Thyroid gland (tissue), 4 donors: ENCODE data around the gene GLCCI1. TPM values are rescaled to one million over a fixed set of nuclear protein-coding genes. Genes with fewer than 3 reads are reported as not detected.
"Not testable (repeated sequence)": the region's sequence is repeated elsewhere in the genome, so short reads cannot be mapped to it uniquely, and the experiment has no call there.

Experiments used
- DNase-seq, 2 donors: peaks; one replicate each; pipeline ENCODE4 v3.0.0-alpha.2; 2019
- H3K27ac ChIP-seq, 3 donors: fragments of 200-600 bp; sonication (generic); 1 replicate in 2 of 3; 2 replicates in 1 of 3; pipeline ENCODE4 v1.5.1; 2016 to 2019; ENCODE audit warnings: mild to moderate bottlenecking in 1 of 3, moderate library complexity in 1 of 3
- H3K27me3 ChIP-seq: fragments of 200-600 bp; sonication (generic); one replicate; pipeline ENCODE4 v1.5.1; 2019
- H3K36me3 ChIP-seq, 2 donors: fragments of 200-600 bp; sonication (generic); one replicate each; pipeline ENCODE4 v1.5.1; 2016 to 2019
- H3K4me1 ChIP-seq, 2 donors: fragments of 200-600 bp; sonication (generic); one replicate each; pipeline ENCODE4 v1.5.1; 2017 to 2019
- H3K4me3 ChIP-seq, 3 donors: fragments of 200-600 bp; sonication (generic); replicated peaks in 1 of 3; 1 replicate in 2 of 3; 2 replicates in 1 of 3; pipeline ENCODE4 v1.5.1; 2016; ENCODE audit warnings: mild to moderate bottlenecking in 1 of 3
- H3K9me3 ChIP-seq: fragments of 200-600 bp; sonication (generic); one replicate; pipeline ENCODE4 v1.5.1; 2017
- POLR2A ChIP-seq, 2 donors: fragments of 450-650 bp; IDR thresholded peaks; one replicate each; pipeline ENCODE4 v1.6.1; 2017; ENCODE audit warnings: antibody characterized with exemption in 2 of 2, mild to moderate bottlenecking in 2 of 2, moderate library complexity in 1 of 2
- WGBS, 2 donors: methylation state at CpG; one replicate each; pipeline ENCODE4 v1.1.5; 2017; 5-methylcytosine and 5-hydroxymethylcytosine counted together
- intact Hi-C: fragments of 100-400 bp; cut with DNase I; formaldehyde crosslinking; loops from one replicate; pipeline ENCODE4 v1.15.1; 2023
- total RNA-seq, 4 donors: library from RNA; depleted of rRNA; stranded (reverse); fragments of >200 nt; gene quantifications; one replicate each; pipeline ENCODE4 v1.2.3, GENCODE V29; 2016
- TF ChIP-seq, protein P1 (sequence below), 6 experiments: fragments of 200-600 bp in 3 of 6; fragments of 450-650 bp in 3 of 6; sonication (generic) in 3 of 6; IDR thresholded peaks; one replicate each; pipeline ENCODE4 v1.5.1; 2016 to 2019; ENCODE audit warnings: antibody characterized with exemption in 6 of 6, mild to moderate bottlenecking in 2 of 6, inconsistent platforms in 1 of 6, moderate library complexity in 1 of 6

GLCCI1 gene
- total RNA-seq, 4 donors from 2014 or later: 64.1 to 115 (median 68.9) TPM

DNA sequence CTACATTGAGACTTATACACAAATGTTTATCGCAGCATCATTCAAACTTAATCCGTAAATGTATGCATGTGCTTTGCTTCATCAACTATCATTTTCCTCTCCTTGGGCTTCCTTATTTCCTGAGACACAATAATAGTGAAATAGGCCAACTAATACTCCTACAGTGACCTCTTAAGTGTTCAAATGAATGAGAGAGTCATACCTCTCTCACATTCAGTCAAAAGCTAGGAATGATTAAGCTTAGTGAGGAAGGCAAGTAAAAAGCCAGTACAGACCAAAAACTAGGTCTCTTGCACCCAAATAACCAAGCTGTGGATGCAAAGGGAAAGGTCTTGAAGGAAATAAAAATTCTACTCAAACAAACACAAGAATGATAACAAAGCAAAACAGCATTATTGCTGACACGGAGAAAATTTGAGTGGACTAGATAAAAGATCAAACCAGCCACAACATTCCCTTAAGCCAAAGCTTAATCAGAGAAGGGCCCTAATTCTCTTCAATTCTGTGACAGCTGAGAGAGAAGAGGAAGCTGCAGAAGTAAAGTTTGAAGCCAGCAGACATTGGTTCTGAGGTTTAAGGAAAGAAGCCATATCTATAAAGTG lies 72.3 kb downstream of the GLCCI1 start:
- H3K9me3 ChIP-seq: no peaks in the 10 kb centered on the region
- no peak overlapping the region for H3K4me3 ChIP-seq
- H3K27ac ChIP-seq: no peak overlapping the region
- intact Hi-C loops: no loop called here
- no peak for DNase-seq
- whole genome bisulfite sequencing, 2 donors: 93 to 96% methylated on average over 3 of the region's 3 CpGs
- H3K27me3 ChIP-seq: no peaks in the 10 kb centered on the region
- H3K36me3 ChIP-seq: peaks cover 0 to 3% of the 10 kb centered on the region in 2 donors
- TF ChIP-seq, protein P1, sequence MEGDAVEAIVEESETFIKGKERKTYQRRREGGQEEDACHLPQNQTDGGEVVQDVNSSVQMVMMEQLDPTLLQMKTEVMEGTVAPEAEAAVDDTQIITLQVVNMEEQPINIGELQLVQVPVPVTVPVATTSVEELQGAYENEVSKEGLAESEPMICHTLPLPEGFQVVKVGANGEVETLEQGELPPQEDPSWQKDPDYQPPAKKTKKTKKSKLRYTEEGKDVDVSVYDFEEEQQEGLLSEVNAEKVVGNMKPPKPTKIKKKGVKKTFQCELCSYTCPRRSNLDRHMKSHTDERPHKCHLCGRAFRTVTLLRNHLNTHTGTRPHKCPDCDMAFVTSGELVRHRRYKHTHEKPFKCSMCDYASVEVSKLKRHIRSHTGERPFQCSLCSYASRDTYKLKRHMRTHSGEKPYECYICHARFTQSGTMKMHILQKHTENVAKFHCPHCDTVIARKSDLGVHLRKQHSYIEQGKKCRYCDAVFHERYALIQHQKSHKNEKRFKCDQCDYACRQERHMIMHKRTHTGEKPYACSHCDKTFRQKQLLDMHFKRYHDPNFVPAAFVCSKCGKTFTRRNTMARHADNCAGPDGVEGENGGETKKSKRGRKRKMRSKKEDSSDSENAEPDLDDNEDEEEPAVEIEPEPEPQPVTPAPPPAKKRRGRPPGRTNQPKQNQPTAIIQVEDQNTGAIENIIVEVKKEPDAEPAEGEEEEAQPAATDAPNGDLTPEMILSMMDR (IDR thresholded peaks at IDR 0.05): no peak
- no peak for TF ChIP-seq POLR2A (IDR thresholded peaks at IDR 0.05)
- no peaks in the 10 kb centered on the region for H3K4me1 ChIP-seq

DNA sequence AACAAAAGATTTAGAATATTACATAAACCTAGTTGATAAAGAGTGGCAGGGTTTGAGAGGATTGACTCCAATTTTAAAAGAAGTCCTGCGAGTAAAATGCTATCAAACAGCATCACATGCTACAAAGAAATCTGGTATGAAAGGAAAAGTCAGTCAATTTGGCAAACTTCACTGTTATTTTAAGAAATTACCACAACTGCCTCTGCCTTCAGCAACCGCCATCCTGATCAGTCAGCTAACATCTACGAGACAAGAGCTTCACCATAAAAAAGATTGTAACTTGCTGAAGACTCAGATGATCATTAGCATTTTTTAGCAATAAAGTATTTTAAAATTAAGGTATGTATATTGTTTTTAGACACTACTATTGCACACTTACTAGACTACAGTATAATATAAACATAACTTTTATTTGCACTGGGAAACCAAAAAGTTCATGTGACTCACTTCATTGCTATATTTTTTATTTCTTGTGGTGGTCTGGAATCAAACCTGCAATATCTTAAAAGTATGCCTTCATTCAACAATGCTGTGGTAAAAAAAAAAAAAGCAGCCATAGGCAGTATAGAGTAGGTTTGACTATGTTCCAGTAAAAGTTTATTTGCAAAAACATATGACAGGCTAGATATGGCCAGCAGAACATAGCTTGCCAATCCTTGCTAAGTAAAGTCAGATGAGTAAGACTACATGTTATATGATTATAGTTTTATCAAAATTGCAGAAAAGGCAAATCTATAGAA lies 74.4 kb downstream of the GLCCI1 start:
- peaks cover 0 to 3% of the 10 kb centered on the region in 2 donors for H3K36me3 ChIP-seq
- no peak for DNase-seq
- TF ChIP-seq, protein P1 (IDR thresholded peaks at IDR 0.05): no peak
- TF ChIP-seq POLR2A (IDR thresholded peaks at IDR 0.05): no peak
- H3K9me3 ChIP-seq: no peaks in the 10 kb centered on the region
- no peak overlapping the region for H3K4me3 ChIP-seq
- 91 to 96% methylated on average over 3 of the region's 3 CpGs for WGBS, 2 donors
- no peaks in the 10 kb centered on the region for H3K4me1 ChIP-seq
- intact Hi-C loops: no loop called here
- no peak overlapping the region for H3K27ac ChIP-seq
- no peaks in the 10 kb centered on the region for H3K27me3 ChIP-seq

DNA sequence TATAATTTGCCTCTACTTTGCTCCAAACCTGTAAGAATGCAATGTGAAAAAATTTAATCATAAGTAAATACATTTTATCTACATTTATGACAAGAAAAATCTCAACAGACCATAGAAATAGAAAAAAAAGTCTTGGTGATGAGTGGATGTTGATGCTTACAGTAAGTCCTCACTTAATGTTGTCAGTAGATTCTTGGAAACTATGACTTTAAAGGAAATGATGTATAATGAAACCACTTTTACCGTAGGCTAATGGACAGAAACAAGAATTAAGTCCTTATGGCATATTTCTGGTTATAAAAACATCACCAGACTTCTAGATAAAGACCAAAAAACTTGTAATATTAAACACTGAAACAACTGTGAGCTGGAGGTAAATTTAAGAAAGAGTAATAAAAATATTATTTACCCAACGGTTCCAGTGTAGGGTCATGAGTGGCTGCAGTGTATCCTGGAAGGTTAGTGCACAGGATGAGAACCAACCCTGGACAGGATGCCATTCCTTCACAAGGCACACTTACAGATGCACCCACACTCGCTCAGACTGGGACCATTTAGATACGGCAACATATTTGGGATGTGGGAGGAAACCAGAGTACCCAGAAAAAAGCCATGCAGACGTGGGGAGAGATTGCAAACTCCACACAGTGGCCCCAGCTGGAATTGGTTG lies 76.3 kb downstream of the GLCCI1 start:
- TF ChIP-seq POLR2A (IDR thresholded peaks at IDR 0.05): no peak
- TF ChIP-seq, protein P1 (IDR thresholded peaks at IDR 0.05): no peak
- Histone ChIP-seq H3K36me3 (peaks cover 0 to 3% of the 10 kb centered on the region in 2 donors), H3K4me3 (no peak overlapping the region), H3K9me3 (no peaks in the 10 kb centered on the region), H3K27me3 (no peaks in the 10 kb centered on the region), H3K27ac (no peak overlapping the region), H3K4me1 (no peaks in the 10 kb centered on the region)
- WGBS, 2 donors: 83 to 94% methylated on average over 5 of the region's 5 CpGs
- intact Hi-C loops: no loop called here
- DNase-seq: no peak

DNA sequence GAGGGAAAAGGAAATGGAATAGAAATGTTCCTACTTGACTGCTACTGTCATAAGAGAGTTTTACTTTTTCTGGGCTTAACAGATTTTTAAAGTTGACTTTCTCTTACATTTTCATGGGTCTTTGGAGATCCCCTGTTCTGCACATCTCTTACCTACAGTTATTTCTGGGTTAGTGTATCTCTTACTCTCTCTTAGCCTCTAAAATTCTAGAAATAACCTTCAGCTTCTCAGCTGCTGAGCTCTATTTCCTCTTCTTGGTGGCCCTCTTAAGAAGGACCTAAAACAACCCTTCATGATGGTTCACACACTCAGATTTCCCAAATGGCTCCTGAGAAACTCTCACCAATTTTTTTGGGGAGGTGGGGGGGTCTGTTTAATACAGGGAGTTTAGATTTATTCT lies 79.5 kb downstream of the GLCCI1 start:
- H3K27me3 ChIP-seq, H3K4me1 ChIP-seq, H3K9me3 ChIP-seq, H3K36me3 ChIP-seq, intact Hi-C loops, H3K4me3 ChIP-seq, H3K27ac ChIP-seq, DNase-seq: not testable (repeated sequence)

DNA sequence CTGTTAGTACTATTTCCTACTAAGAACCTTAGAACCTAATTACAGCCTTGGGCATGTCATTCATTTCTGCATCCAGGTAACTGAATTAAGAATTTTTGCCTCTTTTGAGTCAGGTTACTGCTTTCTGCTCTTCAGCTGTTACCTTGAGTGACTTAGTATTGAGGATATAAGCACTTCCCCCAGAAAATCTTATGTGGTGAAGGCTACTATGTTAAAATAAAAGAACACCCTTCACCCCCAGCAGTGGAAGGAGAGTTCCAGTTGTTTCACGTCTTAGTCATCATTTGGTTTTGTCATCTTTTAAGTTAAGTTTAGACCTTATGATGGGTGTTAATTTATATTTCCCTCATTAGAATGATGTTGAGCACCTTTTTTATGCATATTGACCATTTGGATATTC lies 82.8 kb downstream of the GLCCI1 start:
- Histone ChIP-seq H3K27ac (no peak overlapping the region), H3K27me3 (no peaks in the 10 kb centered on the region), H3K4me3 (no peak overlapping the region), H3K4me1 (no peaks in the 10 kb centered on the region), H3K36me3 (peaks cover 5 to 6% of the 10 kb centered on the region in 2 donors), H3K9me3 (no peaks in the 10 kb centered on the region)
- DNase-seq: no peak
- no peak for TF ChIP-seq POLR2A (IDR thresholded peaks at IDR 0.05)
- TF ChIP-seq, protein P1 (IDR thresholded peaks at IDR 0.05): no peak
- intact Hi-C loops: no loop called here
- 91 to 93% methylated on average over 1 of the region's 1 CpG for WGBS, 2 donors
